Measurements from ENCODE around the gene RGS9.

DNA sequence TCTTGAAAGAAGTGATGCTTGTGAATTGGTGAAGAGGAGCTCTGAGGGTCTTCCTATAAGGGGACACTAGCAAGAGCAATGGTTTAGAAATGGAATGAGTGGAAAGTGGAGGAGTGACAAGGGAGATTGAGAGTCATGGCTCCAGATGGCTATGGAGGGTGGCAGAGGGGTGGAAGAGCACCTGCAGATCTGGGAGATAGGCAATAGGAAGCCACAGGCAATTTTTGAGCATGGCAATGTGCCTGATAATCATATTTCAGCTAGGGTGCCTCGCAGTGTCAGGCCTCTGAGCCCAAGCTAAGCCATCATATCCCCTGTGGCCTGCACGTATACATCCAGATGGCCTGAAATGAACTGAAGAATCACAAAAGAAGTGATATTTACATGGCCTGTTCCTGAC is 21.5 kb downstream of the RGS9 start:
- no peak for TF ChIP-seq CTCF (conservative IDR thresholded peaks at IDR 0.05; ENCODE audit: low read length)
- TF ChIP-seq EZH2phosphoT487 (IDR thresholded peaks at IDR 0.05; ENCODE audit: borderline replicate concordance, low read depth, low read length) = no peak

All from OCI-LY7 (cell line).